WTC11 (cell line): ENCODE results near the gene GID4. TPM values are rescaled to one million over a fixed set of nuclear protein-coding genes. Genes with fewer than 3 reads are reported as not detected.

Source experiments
- ATAC-seq: fragments of 200-7000 bp; cut with Tn5 transposase; 2 replicates; pipeline ENCODE4 v1.10.0; 2021; ENCODE audit warnings: mild to moderate bottlenecking, moderate library complexity
- CTCF ChIA-PET: fragments of 300-600 bp; sonication (Branson Sonifier 250); formaldehyde crosslinking; loops from one replicate; lab custom pipeline; 2021; ENCODE audit warnings: antibody characterized with exemption; lab: Charles Lee
- POLR2A ChIA-PET: fragments of 350-600 bp; sonication (Branson Sonifier 250); formaldehyde crosslinking; loops from one replicate; lab custom pipeline; 2021; ENCODE audit warnings: antibody characterized with exemption; lab: Charles Lee
- DNase-seq: peaks from one replicate; pipeline ENCODE4 v3.0.0; 2021; ENCODE audit warnings: low spot score
- H3K27ac Mint-ChIP-seq: 2 replicates; pipeline ENCODE4 v1.8.0; 2021; ENCODE audit warnings: mixed read lengths
- H3K27me3 Mint-ChIP-seq: 2 replicates; pipeline ENCODE4 v1.8.0; 2021; ENCODE audit warnings: low read depth, mild to moderate bottlenecking, moderate library complexity, mixed read lengths
- H3K36me3 Mint-ChIP-seq: 2 replicates; pipeline ENCODE4 v1.8.0; 2021; ENCODE audit warnings: mixed read lengths
- H3K4me1 Mint-ChIP-seq: 2 replicates; pipeline ENCODE4 v1.8.0; 2022; ENCODE audit warnings: mixed read lengths
- H3K4me3 Mint-ChIP-seq: 2 replicates; pipeline ENCODE4 v1.8.0; 2021; ENCODE audit warnings: mild to moderate bottlenecking, moderate library complexity, mixed read lengths
- H3K9me3 Mint-ChIP-seq: 2 replicates; pipeline ENCODE4 v1.8.0; 2021; ENCODE audit warnings: mixed read lengths
- ETV6 ChIP-seq: sonication (generic); formaldehyde crosslinking; IDR thresholded peaks from 2 replicates; pipeline ENCODE4 v1.8.1; 2022; ENCODE audit warnings: mild to moderate bottlenecking, missing genetic modification reagents
- FOXJ3 ChIP-seq: sonication (generic); formaldehyde crosslinking; IDR thresholded peaks from 2 replicates; pipeline ENCODE4 v1.9.0; 2021; ENCODE audit warnings: missing genetic modification reagents, mild to moderate bottlenecking, borderline replicate concordance
- FOXK1 ChIP-seq: sonication (generic); formaldehyde crosslinking; IDR thresholded peaks from 2 replicates; pipeline ENCODE4 v1.8.0; 2022; ENCODE audit warnings: mild to moderate bottlenecking, moderate library complexity, missing genetic modification reagents
- IRF2 ChIP-seq: sonication (generic); formaldehyde crosslinking; IDR thresholded peaks from 2 replicates; pipeline ENCODE4 v1.8.0; 2022; ENCODE audit warnings: low read depth, missing genetic modification reagents, borderline replicate concordance
- TEAD4 ChIP-seq: sonication (generic); formaldehyde crosslinking; IDR thresholded peaks from 2 replicates; pipeline ENCODE4 v1.8.0; 2022; ENCODE audit warnings: mild to moderate bottlenecking, missing genetic modification reagents
- total RNA-seq: library from RNA; stranded (reverse); gene quantifications from 3 replicates; pipeline ENCODE4 v1.2.3, GENCODE V29; 2021
- TF ChIP-seq, protein P1 (sequence below): sonication (generic); formaldehyde crosslinking; IDR thresholded peaks from 2 replicates; pipeline ENCODE4 v1.8.1; 2022; ENCODE audit warnings: missing genetic modification reagents, borderline replicate concordance
- TF ChIP-seq, protein P2 (sequence below): fragments of 250-450 bp; sonication (Bioruptor Pico); IDR thresholded peaks from 2 replicates; pipeline ENCODE4 v1.9.0; 2021; ENCODE audit warnings: mild to moderate bottlenecking, borderline replicate concordance
- TF ChIP-seq, protein P3 (sequence below): sonication (generic); formaldehyde crosslinking; IDR thresholded peaks from 2 replicates; pipeline ENCODE4 v1.8.1; 2022; ENCODE audit warnings: low read depth, mild to moderate bottlenecking, moderate library complexity, missing genetic modification reagents, borderline replicate concordance
- TF ChIP-seq, protein P4 (sequence below): sonication (generic); formaldehyde crosslinking; IDR thresholded peaks from 2 replicates; pipeline ENCODE4 v1.8.1; 2022; ENCODE audit warnings: low read depth, missing genetic modification reagents, borderline replicate concordance
- TF ChIP-seq, protein P5 (sequence below): sonication (generic); formaldehyde crosslinking; IDR thresholded peaks from 2 replicates; pipeline ENCODE4 v1.8.1; 2023; ENCODE audit warnings: mild to moderate bottlenecking, missing genetic modification reagents, borderline replicate concordance
- TF ChIP-seq, protein P6 (sequence below): sonication (generic); formaldehyde crosslinking; IDR thresholded peaks from 2 replicates; pipeline ENCODE4 v1.8.1; 2023; ENCODE audit warnings: mild to moderate bottlenecking, missing genetic modification reagents, moderate library complexity

GID4 gene
- total RNA-seq, 1 experiment from 2014 or later = 16.0 TPM

DNA sequence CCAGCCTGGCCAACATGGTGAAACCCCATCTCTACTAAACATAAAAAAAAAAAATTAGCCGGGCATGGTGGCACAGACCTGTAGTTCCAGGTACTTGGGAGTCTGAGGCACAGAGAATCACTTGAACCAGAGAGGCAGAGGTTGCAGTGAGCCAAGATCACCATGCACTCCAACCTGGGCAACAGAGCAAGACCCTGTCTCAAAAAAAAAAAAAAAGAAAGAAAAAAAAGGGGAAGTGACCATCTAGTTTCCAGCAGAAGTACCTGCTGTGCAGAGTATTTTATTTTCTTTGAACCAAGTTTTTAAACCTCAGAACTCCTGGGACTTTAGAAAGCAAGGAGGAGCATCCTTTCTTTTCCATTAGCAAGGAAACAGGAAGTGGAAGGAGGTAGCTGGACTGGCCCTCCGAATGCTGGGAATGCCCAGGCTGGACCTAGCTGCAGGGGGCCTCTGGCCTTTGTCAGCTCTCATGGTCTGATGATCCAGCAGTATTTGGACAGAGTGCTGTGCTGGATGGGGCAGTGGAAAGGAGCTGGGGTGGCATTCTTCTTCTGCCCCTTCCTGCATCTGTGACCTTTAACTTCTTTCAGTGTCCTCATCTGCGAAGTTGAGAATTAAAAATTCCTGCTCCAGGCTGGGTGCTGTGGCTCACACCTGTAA lies 6.6 kb downstream of the GID4 start (continued):
- TF ChIP-seq, protein P1, sequence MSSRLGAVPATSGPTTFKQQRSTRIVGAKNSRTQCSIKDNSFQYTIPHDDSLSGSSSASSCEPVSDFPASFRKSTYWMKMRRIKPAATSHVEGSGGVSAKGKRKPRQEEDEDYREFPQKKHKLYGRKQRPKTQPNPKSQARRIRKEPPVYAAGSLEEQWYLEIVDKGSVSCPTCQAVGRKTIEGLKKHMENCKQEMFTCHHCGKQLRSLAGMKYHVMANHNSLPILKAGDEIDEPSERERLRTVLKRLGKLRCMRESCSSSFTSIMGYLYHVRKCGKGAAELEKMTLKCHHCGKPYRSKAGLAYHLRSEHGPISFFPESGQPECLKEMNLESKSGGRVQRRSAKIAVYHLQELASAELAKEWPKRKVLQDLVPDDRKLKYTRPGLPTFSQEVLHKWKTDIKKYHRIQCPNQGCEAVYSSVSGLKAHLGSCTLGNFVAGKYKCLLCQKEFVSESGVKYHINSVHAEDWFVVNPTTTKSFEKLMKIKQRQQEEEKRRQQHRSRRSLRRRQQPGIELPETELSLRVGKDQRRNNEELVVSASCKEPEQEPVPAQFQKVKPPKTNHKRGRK (CRISPR knock-in tag) = no peak
- TF ChIP-seq IRF2 (CRISPR knock-in tag) = no peak
- TF ChIP-seq, protein P2, sequence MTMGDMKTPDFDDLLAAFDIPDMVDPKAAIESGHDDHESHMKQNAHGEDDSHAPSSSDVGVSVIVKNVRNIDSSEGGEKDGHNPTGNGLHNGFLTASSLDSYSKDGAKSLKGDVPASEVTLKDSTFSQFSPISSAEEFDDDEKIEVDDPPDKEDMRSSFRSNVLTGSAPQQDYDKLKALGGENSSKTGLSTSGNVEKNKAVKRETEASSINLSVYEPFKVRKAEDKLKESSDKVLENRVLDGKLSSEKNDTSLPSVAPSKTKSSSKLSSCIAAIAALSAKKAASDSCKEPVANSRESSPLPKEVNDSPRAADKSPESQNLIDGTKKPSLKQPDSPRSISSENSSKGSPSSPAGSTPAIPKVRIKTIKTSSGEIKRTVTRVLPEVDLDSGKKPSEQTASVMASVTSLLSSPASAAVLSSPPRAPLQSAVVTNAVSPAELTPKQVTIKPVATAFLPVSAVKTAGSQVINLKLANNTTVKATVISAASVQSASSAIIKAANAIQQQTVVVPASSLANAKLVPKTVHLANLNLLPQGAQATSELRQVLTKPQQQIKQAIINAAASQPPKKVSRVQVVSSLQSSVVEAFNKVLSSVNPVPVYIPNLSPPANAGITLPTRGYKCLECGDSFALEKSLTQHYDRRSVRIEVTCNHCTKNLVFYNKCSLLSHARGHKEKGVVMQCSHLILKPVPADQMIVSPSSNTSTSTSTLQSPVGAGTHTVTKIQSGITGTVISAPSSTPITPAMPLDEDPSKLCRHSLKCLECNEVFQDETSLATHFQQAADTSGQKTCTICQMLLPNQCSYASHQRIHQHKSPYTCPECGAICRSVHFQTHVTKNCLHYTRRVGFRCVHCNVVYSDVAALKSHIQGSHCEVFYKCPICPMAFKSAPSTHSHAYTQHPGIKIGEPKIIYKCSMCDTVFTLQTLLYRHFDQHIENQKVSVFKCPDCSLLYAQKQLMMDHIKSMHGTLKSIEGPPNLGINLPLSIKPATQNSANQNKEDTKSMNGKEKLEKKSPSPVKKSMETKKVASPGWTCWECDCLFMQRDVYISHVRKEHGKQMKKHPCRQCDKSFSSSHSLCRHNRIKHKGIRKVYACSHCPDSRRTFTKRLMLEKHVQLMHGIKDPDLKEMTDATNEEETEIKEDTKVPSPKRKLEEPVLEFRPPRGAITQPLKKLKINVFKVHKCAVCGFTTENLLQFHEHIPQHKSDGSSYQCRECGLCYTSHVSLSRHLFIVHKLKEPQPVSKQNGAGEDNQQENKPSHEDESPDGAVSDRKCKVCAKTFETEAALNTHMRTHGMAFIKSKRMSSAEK = no peak
- TF ChIP-seq TEAD4 (CRISPR knock-in tag) = no peak
- TF ChIP-seq, protein P3, sequence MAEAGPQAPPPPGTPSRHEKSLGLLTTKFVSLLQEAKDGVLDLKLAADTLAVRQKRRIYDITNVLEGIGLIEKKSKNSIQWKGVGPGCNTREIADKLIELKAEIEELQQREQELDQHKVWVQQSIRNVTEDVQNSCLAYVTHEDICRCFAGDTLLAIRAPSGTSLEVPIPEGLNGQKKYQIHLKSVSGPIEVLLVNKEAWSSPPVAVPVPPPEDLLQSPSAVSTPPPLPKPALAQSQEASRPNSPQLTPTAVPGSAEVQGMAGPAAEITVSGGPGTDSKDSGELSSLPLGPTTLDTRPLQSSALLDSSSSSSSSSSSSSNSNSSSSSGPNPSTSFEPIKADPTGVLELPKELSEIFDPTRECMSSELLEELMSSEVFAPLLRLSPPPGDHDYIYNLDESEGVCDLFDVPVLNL (CRISPR knock-in tag) = no peak
- TF ChIP-seq, protein P4, sequence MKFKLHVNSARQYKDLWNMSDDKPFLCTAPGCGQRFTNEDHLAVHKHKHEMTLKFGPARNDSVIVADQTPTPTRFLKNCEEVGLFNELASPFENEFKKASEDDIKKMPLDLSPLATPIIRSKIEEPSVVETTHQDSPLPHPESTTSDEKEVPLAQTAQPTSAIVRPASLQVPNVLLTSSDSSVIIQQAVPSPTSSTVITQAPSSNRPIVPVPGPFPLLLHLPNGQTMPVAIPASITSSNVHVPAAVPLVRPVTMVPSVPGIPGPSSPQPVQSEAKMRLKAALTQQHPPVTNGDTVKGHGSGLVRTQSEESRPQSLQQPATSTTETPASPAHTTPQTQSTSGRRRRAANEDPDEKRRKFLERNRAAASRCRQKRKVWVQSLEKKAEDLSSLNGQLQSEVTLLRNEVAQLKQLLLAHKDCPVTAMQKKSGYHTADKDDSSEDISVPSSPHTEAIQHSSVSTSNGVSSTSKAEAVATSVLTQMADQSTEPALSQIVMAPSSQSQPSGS (CRISPR knock-in tag) = no peak
- TF ChIP-seq, protein P5, sequence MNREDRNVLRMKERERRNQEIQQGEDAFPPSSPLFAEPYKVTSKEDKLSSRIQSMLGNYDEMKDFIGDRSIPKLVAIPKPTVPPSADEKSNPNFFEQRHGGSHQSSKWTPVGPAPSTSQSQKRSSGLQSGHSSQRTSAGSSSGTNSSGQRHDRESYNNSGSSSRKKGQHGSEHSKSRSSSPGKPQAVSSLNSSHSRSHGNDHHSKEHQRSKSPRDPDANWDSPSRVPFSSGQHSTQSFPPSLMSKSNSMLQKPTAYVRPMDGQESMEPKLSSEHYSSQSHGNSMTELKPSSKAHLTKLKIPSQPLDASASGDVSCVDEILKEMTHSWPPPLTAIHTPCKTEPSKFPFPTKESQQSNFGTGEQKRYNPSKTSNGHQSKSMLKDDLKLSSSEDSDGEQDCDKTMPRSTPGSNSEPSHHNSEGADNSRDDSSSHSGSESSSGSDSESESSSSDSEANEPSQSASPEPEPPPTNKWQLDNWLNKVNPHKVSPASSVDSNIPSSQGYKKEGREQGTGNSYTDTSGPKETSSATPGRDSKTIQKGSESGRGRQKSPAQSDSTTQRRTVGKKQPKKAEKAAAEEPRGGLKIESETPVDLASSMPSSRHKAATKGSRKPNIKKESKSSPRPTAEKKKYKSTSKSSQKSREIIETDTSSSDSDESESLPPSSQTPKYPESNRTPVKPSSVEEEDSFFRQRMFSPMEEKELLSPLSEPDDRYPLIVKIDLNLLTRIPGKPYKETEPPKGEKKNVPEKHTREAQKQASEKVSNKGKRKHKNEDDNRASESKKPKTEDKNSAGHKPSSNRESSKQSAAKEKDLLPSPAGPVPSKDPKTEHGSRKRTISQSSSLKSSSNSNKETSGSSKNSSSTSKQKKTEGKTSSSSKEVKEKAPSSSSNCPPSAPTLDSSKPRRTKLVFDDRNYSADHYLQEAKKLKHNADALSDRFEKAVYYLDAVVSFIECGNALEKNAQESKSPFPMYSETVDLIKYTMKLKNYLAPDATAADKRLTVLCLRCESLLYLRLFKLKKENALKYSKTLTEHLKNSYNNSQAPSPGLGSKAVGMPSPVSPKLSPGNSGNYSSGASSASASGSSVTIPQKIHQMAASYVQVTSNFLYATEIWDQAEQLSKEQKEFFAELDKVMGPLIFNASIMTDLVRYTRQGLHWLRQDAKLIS (CRISPR knock-in tag) = no peak

DNA sequence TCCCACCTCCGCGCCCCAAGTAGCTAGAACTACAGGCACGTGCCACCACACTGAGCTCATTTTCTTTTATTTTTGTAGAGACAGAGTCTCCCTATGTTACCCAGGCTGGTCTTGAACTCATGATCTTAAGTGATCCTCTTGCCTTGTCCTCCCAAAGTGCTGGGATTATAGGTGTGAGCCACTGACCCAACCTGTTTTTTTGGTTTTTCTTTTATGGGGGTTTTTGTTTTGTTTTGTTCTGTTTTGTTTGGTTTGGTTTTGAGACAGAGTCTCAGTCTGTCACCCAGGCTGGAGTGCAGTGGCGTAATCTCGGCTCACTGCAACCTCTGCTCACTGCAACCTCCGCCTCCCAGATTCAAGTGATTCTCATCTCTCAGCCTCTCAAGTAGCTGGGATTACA lies 16.4 kb downstream of the GID4 start:
- ChIA-PET POLR2A (no interaction called here), CTCF (no interaction called here)
- H3K4me1 Mint-ChIP-seq = no peaks in the 10 kb centered on the region
- no peaks in the 10 kb centered on the region for H3K27me3 Mint-ChIP-seq
- peaks cover 49% of the 10 kb centered on the region for H3K36me3 Mint-ChIP-seq
- no peak overlapping the region for H3K4me3 Mint-ChIP-seq
- DNase-seq (no peak), ATAC-seq (no peak)
- H3K9me3 Mint-ChIP-seq = no peaks in the 10 kb centered on the region
- no peak overlapping the region for H3K27ac Mint-ChIP-seq
- no peak for TF ChIP-seq ETV6 (CRISPR knock-in tag)
- TF ChIP-seq, protein P6, sequence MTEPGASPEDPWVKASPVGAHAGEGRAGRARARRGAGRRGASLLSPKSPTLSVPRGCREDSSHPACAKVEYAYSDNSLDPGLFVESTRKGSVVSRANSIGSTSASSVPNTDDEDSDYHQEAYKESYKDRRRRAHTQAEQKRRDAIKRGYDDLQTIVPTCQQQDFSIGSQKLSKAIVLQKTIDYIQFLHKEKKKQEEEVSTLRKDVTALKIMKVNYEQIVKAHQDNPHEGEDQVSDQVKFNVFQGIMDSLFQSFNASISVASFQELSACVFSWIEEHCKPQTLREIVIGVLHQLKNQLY = no peak
- TF ChIP-seq, protein P5 (CRISPR knock-in tag) = no peak
- TF ChIP-seq FOXJ3 (CRISPR knock-in tag) = no peak
- no peak for TF ChIP-seq FOXK1
- TF ChIP-seq, all 79 proteins: peak for 0
